Measurements from ENCODE around the gene FOXE3.
A peak's percentile ranks its signal among the peaks of the same experiment; 100 is the strongest.

Gene FOXE3

GRCh38 chr1:47435506-47436303 lies 19.6 kb downstream of the FOXE3 start:
- no peak for TF ChIP-seq CTCF (IDR thresholded peaks at IDR 0.05; ENCODE audit: control extremely low read depth, extremely low read depth, low read depth, missing control alignments)
- no peak for DNase-seq (ENCODE audit: extremely low spot score)
- CTCF ChIA-PET: interaction anchor here (0.6 to 8.6 kb wide), 39 partner anchors 8 to 350 kb away, joined by 3 to 226 read pairs (median 4); no protein-coding TSS in a partner anchor
- POLR2A ChIA-PET: no interaction called here

- POLR2A ChIA-PET: no interaction called here
- TF ChIP-seq CTCF (IDR thresholded peaks at IDR 0.05; ENCODE audit: control extremely low read depth, extremely low read depth, low read depth, missing control alignments): peak; percentile 96
- peak; percentile 88 for DNase-seq (ENCODE audit: extremely low spot score)
These were observed 20.4 kb downstream of the FOXE3 start for GRCh38 chr1:47436304-47436978.

GRCh38 chr1:47436979-47437446 lies 20.9 kb downstream of the FOXE3 start:
- CTCF ChIA-PET: interaction anchor here (0.6 to 8.6 kb wide), 95 partner anchors 8 to 505 kb away, joined by 3 to 226 read pairs (median 4); partner anchors contain the start of genes CMPK1 and STIL
- no peak for TF ChIP-seq CTCF (IDR thresholded peaks at IDR 0.05; ENCODE audit: control extremely low read depth, extremely low read depth, low read depth, missing control alignments)
- no peak for DNase-seq (ENCODE audit: extremely low spot score)
- POLR2A ChIA-PET: interaction anchor here (1.1 kb wide), 1 partner anchor 102 kb away, joined by 3 read pairs; no protein-coding TSS in a partner anchor

More at GRCh38 chr1:47436304-47436978, 20.4 kb downstream of the FOXE3 start:
- CTCF ChIA-PET: interaction anchor here (0.6 to 8.6 kb wide), 37 partner anchors 8 to 349 kb away, joined by 3 to 226 read pairs (median 4); no protein-coding TSS in a partner anchor

- TF ChIP-seq CTCF (IDR thresholded peaks at IDR 0.05; ENCODE audit: control extremely low read depth, extremely low read depth, low read depth, missing control alignments): peak; percentile 75
- peak; percentile 96 for DNase-seq (ENCODE audit: extremely low spot score)
- ChIA-PET CTCF (interaction anchor here (0.7 to 8.6 kb wide), 82 partner anchors 9 to 504 kb away, joined by 3 to 226 read pairs (median 4); partner anchors contain the start of genes CMPK1 and STIL), POLR2A (interaction anchor here (0.6 to 1.1 kb wide), 3 partner anchors 103 to 1305 kb away, joined by 3 to 5 read pairs (median 3); partner anchors contain the start of gene PIK3R3)
These were observed 21.5 kb downstream of the FOXE3 start, which contains the start of gene FOXD2 for GRCh38 chr1:47437447-47438164. TSS of gene FOXD2 (plus strand) at chr1:47438044. CDS start at chr1:47438136, 92 bp downstream.

- DNase-seq (ENCODE audit: extremely low spot score): peak; percentile 47
- CTCF ChIA-PET: interaction anchor here (0.7 to 8.6 kb wide), 55 partner anchors 9 to 362 kb away, joined by 3 to 226 read pairs (median 4); partner anchors contain the start of genes CMPK1 and STIL
- no peak for TF ChIP-seq CTCF (IDR thresholded peaks at IDR 0.05; ENCODE audit: control extremely low read depth, extremely low read depth, low read depth, missing control alignments)
- POLR2A ChIA-PET: interaction anchor here (0.6 to 1.1 kb wide), 3 partner anchors 104 to 1306 kb away, joined by 3 to 5 read pairs (median 3); partner anchors contain the start of gene PIK3R3
These were observed 22.3 kb downstream of the FOXE3 start for GRCh38 chr1:47438165-47439016.

All from GM10248 (cell line).